Esophagus squamous epithelium (tissue), 5 donors: ENCODE measurements around the gene CLEC2L. TPM values are rescaled to one million over a fixed set of nuclear protein-coding genes. Genes with fewer than 3 reads are reported as not detected.

Experiments
- DNase-seq: peaks from one replicate; lab custom pipeline; 2025; lab: John Stamatoyannopoulos, UW
- H3K27ac ChIP-seq, 4 donors: fragments of 200-600 bp; sonication (generic); one replicate each; pipeline ENCODE4 v1.5.1; 2016 to 2019; ENCODE audit warnings: mild to moderate bottlenecking in 1 of 4
- H3K27me3 ChIP-seq, 4 donors: fragments of 200-600 bp; sonication (generic); 1 replicate in 3 of 4; 2 replicates in 1 of 4; pipeline versions ENCODE4 v1.5.1 to v1.6.0; 2017 to 2021; ENCODE audit warnings: antibody characterized with exemption in 1 of 4
- H3K36me3 ChIP-seq, 3 donors: fragments of 200-600 bp; sonication (generic); one replicate each; pipeline ENCODE4 v1.5.1; 2016 to 2019
- H3K4me1 ChIP-seq, 3 donors: fragments of 200-600 bp; sonication (generic); one replicate each; pipeline ENCODE4 v1.5.1; 2017 to 2019
- H3K4me3 ChIP-seq, 4 donors: fragments of 200-600 bp; sonication (generic); 1 replicate in 3 of 4; 2 replicates in 1 of 4; pipeline ENCODE4 v1.5.1; 2016 to 2019; ENCODE audit warnings: mild to moderate bottlenecking in 2 of 4, moderate library complexity in 1 of 4
- H3K9me3 ChIP-seq, 3 donors: fragments of 200-600 bp; sonication (generic); one replicate each; pipeline ENCODE4 v1.5.1; 2016 to 2019
- CTCF ChIP-seq, 6 experiments: fragments of 450-650 bp in 4 of 6; fragments of 200-600 bp in 2 of 6; sonication (generic) in 2 of 6; IDR thresholded peaks; one replicate each; pipeline ENCODE4 v1.5.1; 2016 to 2019; ENCODE audit warnings: antibody characterized with exemption in 6 of 6, mild to moderate bottlenecking in 4 of 6, moderate library complexity in 4 of 6
- POLR2A ChIP-seq, 4 donors: fragments of 450-650 bp; IDR thresholded peaks; one replicate each; pipeline ENCODE4 v1.6.1; 2017; ENCODE audit warnings: antibody characterized with exemption in 4 of 4, mild to moderate bottlenecking in 4 of 4, moderate library complexity in 3 of 4
- WGBS, 2 donors: methylation state at CpG; one replicate each; pipeline ENCODE4 v1.1.5; 2018; 5-methylcytosine and 5-hydroxymethylcytosine counted together
- intact Hi-C: fragments of 100-400 bp; cut with DNase I; formaldehyde crosslinking; loops from one replicate; pipeline ENCODE4 v1.15.0; 2022
- total RNA-seq, 4 donors: library from RNA; depleted of rRNA; stranded (reverse); fragments of >200 nt; gene quantifications; one replicate each; pipeline ENCODE4 v1.1.0, GENCODE V29; 2016
- donor health status: DM: yes; HTN: yes; CAD: no.

CLEC2L gene
- not detected for total RNA-seq

DNA sequence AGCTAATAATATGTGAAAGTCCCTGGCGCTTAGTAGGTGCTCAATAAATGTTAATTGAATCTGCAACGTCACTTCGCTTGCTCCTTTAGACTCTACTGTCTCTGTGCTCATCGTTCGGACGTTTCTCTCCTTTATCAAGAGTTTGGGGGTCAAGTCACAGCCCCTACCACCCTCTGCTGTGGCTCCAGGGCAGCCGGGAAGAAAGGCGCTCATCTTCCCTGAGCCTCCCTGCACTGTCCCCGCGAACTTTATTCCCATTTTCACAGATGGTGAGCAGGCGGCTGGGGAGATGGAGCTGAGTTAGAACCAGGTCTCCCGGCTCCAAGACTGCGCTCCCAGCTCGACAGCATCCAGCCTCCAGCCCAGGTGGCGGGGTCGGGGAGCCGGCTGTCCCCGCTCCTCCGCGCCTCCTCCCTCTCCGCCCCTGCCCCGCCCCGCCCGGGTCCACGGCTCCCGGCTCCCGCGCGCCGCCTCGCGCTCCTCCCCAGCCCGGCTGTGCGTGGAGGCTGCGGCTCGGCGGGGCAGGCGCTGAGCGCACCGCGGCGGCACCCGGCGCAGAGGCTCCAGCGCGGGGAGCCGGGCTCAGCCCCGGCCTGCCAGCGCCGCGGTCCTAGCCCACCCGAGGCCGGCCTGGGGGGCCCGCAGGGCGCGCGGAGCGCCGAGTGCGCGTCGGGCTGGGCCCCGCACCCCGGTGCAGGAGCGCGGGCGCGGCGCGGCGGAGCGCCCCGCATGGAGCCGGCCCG is at the start of gene CLEC2L:
Gene CLEC2L (plus strand): TSS at position 487 of the 743 bp plus-strand sequence. CDS start 243 bp downstream, at position 730.
- 2 to 17% methylated on average over 5 to 7 of the region's 75 CpGs for WGBS, 2 donors
- H3K36me3 ChIP-seq = no peaks in the 10 kb centered on the region
- peaks cover 0 to 69% (median 4%) of the 10 kb centered on the region in 4 donors for H3K27me3 ChIP-seq
- no peak for DNase-seq
- intact Hi-C loops = no loop called here
- TF ChIP-seq CTCF (IDR thresholded peaks at IDR 0.05) (no peak), POLR2A (IDR thresholded peaks at IDR 0.05) (no peak)
- peaks cover 4 to 24% (median 7%) of the 10 kb centered on the region in 3 donors for H3K4me1 ChIP-seq
- H3K9me3 ChIP-seq = no peaks in the 10 kb centered on the region
- H3K4me3 ChIP-seq = peak within 1 kb of the TSS in 2 of 4 donors; percentile 34 to 58
- no peak within 1 kb of the TSS for H3K27ac ChIP-seq

GRCh38 chr7:139476139-139476538 is 47.3 kb upstream of the CLEC2L start:
- H3K27ac ChIP-seq = no peak overlapping the region
- TF ChIP-seq CTCF (IDR thresholded peaks at IDR 0.05) (no peak), POLR2A (IDR thresholded peaks at IDR 0.05) (no peak)
- WGBS, 2 donors = 64 to 72% methylated on average over 8 of the region's 8 CpGs
- intact Hi-C loops = no loop called here
- H3K4me3 ChIP-seq = no peak overlapping the region
- peaks cover 0 to 15% (median 6%) of the 10 kb centered on the region in 3 donors for H3K4me1 ChIP-seq
- H3K36me3 ChIP-seq = peaks cover 0 to 27% (median 0%) of the 10 kb centered on the region in 3 donors
- no peak for DNase-seq
- peaks cover 0 to 13% (median 2%) of the 10 kb centered on the region in 3 donors for H3K9me3 ChIP-seq
- H3K27me3 ChIP-seq = peaks cover 0 to 14% (median 0%) of the 10 kb centered on the region in 4 donors

- Histone ChIP-seq H3K4me3 (no peak overlapping the region), H3K9me3 (peaks cover 0 to 13% (median 2%) of the 10 kb centered on the region in 3 donors), H3K27me3 (peaks cover 0 to 22% (median 0%) of the 10 kb centered on the region in 4 donors), H3K36me3 (peaks cover 0 to 27% (median 0%) of the 10 kb centered on the region in 3 donors), H3K27ac (no peak overlapping the region), H3K4me1 (peaks cover 0 to 22% (median 6%) of the 10 kb centered on the region in 3 donors)
- no peak for DNase-seq
- TF ChIP-seq POLR2A (IDR thresholded peaks at IDR 0.05) (no peak), CTCF (IDR thresholded peaks at IDR 0.05) (no peak)
- WGBS, 2 donors = 78 to 90% methylated on average over 6 of the region's 6 CpGs
- intact Hi-C loops = no loop called here
These were observed 46.6 kb upstream of the CLEC2L start for GRCh38 chr7:139476891-139477290.

GRCh38 chr7:139479620-139480019 is 43.9 kb upstream of the CLEC2L start:
- Histone ChIP-seq H3K4me3 (no peak overlapping the region), H3K27me3 (peaks cover 0 to 49% (median 0%) of the 10 kb centered on the region in 4 donors), H3K36me3 (peaks cover 0 to 5% (median 0%) of the 10 kb centered on the region in 3 donors), H3K9me3 (peaks cover 0 to under 1% (median 0%) of the 10 kb centered on the region in 3 donors), H3K4me1 (peaks cover 18 to 49% (median 20%) of the 10 kb centered on the region in 3 donors), H3K27ac (no peak overlapping the region)
- intact Hi-C loops = no loop called here
- no peak for TF ChIP-seq POLR2A (IDR thresholded peaks at IDR 0.05)
- TF ChIP-seq CTCF (IDR thresholded peaks at IDR 0.05) = no peak
- 15 to 54% methylated on average over 3 to 4 of the region's 4 CpGs for WGBS, 2 donors
- DNase-seq = no peak

- WGBS, 2 donors = 75 to 81% methylated on average over 2 of the region's 4 CpGs
These were observed 42.1 kb upstream of the CLEC2L start for GRCh38 chr7:139481364-139481763.

More at GRCh38 chr7:139481364-139481763, 42.1 kb upstream of the CLEC2L start:
- peaks cover 18 to 57% (median 20%) of the 10 kb centered on the region in 3 donors for H3K4me1 ChIP-seq
- H3K27me3 ChIP-seq = peaks cover 0 to 55% (median 0%) of the 10 kb centered on the region in 4 donors
- TF ChIP-seq CTCF (IDR thresholded peaks at IDR 0.05) (no peak), POLR2A (IDR thresholded peaks at IDR 0.05) (no peak)
- no peaks in the 10 kb centered on the region for H3K36me3 ChIP-seq
- no peak for DNase-seq
- H3K27ac ChIP-seq = no peak overlapping the region
- intact Hi-C loops = no loop called here
- H3K4me3 ChIP-seq = no peak overlapping the region
- no peaks in the 10 kb centered on the region for H3K9me3 ChIP-seq
